SIG-M5 (cell line): Measurements from ENCODE around the gene HOXD11.

Experiments
- DNase-seq: peaks from one replicate; lab custom pipeline; 2025; lab: John Stamatoyannopoulos, UW

The HOXD11 gene

DNA sequence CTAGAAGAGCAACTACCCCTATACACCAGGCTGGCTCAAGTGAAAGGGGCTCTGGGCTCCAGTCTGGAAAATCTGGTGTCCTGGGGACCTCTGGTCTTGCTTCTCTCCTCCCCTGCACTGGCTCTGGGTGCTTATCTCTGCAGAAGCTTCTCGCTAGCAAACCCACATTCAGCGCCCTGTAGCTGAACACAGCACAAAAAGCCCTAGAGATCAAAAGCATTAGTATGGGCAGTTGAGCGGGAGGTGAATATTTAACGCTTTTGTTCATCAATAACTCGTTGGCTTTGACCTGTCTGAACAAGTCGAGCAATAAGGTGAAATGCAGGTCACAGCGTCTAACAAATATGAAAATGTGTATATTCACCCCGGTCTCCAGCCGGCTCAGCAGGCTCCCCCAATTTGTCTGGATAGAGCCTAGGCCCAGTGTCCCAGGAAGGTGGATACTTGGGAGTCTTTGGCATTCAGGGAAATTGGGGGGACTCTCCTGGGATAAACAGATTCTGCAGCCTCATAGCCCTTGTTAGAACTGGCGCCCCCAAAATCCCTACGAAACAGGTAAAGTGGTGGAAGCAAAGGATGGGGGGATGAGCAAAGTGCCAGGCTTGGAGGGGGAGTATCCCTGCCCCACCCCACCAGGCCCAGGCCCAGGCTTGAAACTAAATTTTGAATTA, 41.8 kb downstream of the HOXD11 start:
- no peak for DNase-seq

DNA sequence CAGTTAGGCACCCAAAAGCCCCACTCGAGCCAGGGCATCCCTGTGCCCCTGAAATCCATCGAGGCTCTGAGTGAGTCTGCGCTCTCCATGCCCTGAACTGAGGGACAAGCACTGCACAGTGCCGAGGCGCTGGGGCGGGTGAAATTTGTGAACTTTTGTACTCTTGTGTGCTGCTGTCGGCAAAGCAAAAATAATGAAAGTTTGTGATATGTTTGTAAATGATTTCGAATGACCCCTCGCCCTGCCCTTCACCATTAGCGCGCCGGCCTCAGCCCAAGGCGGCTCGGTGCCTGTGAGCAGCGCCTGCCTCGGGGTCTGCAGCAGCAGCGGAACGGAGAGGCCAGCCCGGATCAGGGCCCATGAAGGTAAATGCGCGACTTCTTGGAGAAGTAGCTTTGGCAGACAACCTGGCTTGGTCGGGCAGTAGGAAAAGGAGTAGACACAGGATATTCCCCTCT, 42.4 kb downstream of the HOXD11 start:
- DNase-seq: no peak

DNA sequence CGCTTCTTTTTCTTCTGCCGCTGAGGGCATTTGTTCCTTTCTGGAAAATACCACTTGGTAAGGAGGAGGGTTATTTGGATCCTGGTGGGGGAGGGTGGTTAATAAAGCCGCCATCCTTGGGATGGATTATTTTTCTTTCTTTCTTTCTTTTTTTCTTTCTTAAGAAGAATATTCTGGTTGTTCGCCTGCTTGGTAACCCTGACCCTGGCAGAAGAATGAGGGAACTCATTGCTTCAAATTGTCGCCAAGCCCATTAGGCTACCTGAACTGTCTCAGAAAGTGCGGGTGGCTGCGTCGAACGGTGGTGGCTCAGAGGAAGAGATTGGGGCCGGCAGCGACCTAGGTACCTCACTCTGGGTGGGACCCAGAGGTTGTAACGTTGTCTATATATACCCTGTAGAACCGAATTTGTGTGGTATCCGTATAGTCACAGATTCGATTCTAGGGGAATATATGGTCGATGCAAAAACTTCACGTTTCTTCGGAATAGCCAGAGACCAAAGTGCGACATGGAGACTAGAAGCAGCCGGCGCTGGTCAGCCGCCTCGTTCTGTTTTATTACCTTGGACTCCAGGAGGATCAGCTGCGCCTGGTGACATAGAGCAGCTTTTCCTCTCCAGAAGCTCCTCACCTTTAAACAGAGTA, 43.0 kb downstream of the HOXD11 start:
- no peak for DNase-seq

DNA sequence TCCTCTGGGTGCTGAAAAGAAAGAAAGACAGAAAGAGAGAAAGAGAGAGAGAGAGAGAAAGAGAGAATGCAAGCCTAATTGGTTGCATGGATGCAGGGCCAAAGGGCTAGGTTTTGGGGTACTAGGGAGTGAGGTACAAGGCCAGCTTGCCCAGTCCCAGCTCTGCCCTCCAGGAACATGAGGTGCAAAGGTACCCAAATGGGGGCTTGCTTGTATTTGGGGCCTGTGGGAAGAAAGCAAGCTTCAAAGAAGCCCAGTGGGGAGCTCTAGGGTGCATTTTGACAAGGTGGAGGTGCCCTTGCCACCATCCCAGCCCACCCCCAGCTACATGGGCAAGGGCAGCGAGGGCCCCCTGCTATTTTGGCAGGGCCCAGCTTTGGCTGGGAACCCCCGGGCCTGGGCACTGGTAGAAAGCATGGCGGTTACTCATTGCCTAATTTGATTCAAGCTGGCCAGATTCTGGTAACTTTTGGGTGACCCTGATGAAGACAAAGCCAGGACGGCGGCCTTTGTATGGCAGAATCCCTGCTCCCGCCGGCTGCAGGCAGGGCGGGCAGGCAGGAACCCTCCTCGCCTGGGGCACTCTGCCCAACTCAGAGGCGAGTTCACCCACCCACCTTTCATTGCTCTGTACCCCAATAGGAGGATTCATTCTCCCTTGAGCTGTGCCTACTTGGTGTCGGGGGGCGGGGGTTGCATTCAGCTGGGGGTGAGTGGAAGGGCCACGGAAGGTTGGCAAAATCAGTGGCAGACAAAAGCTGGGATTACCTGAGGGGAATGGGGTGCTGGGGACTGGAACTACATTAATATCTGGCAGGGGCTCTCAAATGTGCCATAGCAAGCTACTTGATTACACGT, 43.7 kb downstream of the HOXD11 start:
- no peak for DNase-seq

DNA sequence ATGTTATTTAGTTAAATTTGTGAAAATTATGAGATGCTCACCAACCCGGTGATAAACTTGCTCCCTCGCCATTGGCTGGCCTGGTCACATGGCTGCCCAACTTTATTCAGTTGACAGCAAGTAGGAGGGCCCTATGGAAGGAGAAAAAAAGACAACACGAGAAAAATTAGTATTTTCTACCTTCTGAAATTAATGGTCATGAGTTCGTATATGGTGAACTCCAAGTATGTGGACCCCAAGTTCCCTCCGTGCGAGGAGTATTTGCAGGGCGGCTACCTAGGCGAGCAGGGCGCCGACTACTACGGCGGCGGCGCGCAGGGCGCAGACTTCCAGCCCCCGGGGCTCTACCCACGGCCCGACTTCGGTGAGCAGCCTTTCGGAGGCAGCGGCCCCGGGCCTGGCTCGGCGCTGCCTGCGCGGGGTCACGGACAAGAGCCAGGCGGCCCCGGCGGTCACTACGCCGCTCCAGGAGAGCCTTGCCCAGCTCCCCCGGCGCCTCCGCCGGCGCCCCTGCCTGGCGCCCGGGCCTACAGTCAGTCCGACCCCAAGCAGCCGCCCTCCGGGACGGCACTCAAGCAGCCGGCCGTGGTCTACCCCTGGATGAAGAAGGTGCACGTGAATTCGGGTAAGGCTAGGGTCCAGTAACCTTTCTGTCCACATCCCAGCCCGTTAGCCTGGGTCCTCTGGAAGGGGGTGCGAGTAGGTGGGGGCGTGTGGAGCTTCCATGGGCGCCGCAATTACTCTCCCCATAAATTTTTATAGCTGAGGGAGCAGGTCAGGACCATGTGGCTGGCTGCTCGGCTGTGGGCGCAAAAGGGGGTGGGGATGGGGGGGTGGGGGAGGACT, 44.6 kb downstream of the HOXD11 start, which contains the start of gene HOXD4:
Gene HOXD4 (plus strand): TSS at position 109 of the 846 bp plus-strand sequence. CDS start 84 bp downstream, at position 193.
- no peak for DNase-seq

DNA sequence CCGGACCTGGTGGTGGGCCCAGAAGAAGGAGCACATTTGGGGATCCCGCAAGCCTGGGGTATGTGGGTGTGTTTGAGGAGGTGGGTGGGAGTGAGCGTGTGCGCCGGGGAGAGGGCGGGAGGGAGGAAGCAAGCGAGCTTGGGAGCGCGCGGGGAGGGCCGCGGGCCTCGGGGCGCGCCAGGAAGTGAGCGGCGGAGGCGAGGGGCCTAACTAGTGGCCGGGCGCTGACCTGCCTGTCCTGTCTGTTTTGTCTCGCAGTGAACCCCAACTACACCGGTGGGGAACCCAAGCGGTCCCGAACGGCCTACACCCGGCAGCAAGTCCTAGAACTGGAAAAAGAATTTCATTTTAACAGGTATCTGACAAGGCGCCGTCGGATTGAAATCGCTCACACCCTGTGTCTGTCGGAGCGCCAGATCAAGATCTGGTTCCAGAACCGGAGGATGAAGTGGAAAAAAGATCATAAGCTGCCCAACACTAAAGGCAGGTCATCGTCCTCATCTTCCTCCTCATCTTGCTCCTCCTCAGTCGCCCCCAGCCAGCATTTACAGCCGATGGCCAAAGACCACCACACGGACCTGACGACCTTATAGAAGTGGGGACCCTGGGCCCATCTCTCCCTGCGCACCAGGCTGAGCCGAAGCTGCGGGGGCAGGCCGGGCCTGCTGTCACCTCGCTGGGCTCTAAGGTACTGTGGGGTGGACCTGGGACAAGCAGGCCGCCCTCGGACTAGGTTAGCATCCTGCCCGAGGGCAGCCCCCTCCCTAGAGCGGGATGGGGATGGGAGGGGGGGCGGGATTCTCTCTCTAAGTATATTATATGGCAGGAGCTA, 45.5 kb downstream of the HOXD11 start:
- no peak for DNase-seq

- DNase-seq: no peak
These were observed 47.6 kb downstream of the HOXD11 start for GRCh38 chr2:176154576-176155252.

GRCh38 chr2:176155356-176156044, 48.4 kb downstream of the HOXD11 start:
- DNase-seq: no peak

DNA sequence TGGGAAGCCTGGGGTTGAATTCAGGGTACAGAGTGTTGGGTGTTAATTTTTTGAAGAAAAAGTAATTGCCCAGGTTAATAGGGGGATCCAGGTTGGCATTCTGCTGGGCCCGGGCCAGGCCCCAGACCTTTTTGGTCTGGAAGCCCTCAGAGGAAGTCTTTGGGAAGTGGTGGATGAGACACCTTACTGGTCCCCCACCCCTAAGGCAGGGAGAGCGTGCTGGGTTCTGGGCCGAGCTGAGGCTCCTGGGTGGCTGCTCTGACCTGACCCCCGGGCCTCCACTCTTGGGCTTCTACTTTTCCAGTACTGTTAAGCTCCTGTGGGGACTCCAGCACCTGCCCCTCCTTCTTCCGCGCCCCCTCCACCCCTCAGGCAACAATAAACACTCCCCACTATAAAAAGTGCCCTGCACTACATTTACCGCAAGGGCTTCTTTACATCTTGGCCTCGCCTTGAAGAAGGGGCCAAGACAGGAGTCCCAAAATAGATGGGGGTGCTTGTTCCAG, 49.3 kb downstream of the HOXD11 start:
- no peak for DNase-seq

GRCh38 chr2:176156807-176157498, 49.9 kb downstream of the HOXD11 start, which contains the start of gene HOXD3:
Gene HOXD3 (plus strand): TSS chr2:176157307. CDS start chr2:176169115, 11,808 bp downstream.
- DNase-seq: no peak

DNA sequence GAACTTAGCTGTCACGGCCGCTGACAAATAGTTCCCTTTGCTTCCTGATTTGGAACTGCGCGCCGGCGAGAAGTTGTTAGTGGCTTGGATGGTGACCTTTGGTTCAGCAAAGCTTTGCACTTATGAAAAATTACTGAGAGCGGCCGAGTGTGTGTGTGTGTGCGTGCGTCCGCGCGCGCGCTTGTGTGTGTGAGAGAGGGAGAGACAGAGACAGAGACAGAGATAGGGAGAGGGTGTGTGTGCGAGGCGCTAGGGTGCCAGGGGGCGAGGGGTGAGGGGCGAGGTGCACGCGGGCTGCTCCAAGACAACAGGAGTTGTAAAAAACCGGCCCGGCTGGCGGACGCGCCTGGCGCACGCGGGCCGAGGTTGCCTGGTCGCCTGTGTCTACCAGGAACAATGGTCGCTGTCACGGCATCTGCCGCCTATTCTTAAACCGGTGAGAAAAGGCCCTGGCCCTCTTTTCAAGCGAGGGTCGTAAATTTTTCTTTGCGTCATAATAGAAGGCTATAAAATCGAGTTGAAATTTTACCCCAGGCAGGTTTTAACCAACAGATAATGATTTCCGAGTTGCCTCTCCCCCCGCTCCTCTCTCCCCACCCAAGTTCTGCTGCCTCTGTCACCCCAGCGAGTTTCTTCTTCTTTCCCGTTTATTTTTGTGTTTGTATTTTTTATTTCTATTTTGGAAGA, 50.6 kb downstream of the HOXD11 start:
- DNase-seq: no peak

GRCh38 chr2:176158186-176158591, 51.1 kb downstream of the HOXD11 start:
- DNase-seq: no peak

DNA sequence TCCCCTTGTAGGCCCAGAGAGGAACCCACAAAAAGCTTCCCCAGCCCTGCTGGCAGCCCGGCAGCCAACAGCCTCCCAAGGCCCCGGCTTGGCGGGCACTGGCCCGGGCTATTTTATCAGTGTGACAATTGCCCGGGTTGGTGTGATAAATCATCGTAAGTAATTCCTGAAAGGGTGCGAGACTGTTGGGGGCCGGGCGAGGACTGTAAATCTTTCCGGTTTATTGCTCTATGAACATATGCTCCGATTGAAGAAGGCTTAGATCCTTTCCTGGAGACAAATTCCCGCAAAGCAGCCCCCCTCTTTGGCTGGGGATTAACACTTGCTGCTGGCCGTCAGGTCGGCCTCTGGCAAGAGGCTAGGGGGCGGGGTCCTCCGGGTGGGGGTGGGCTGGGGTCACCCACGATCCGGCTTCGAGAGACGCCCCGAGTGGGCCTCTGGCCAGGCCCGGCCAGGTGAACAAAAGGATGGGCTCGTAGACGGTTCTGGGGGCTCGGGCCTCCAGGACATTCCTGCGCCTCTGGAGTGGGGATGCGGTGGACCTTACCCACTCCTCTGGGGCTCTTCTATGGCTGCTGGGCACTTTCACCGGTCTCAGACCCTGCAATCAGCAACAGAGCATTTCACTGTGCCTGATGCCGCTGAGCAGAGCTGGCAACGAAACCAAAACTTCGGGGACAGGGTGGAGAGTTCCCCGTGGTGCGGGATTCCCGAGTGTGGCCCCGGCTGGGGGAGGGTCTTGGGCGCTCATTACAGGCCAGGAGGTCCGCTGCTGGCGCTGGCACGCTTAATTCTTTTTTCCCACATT, 52.0 kb downstream of the HOXD11 start:
- DNase-seq: no peak
